Measurements from ENCODE around the gene TASP1.

Gene TASP1

GRCh38 chr20:13402171-13402760, 236.5 kb downstream of the TASP1 start:
- TF ChIP-seq CTCF (IDR thresholded peaks at IDR 0.05; ENCODE audit: insufficient read depth, missing control alignments) = no peak
- no peak for FAIRE-seq
- DNase-seq (ENCODE audit: insufficient read length, low spot score) = no peak

GRCh38 chr20:13401596-13401995, 237.1 kb downstream of the TASP1 start:
- TF ChIP-seq CTCF (IDR thresholded peaks at IDR 0.05; ENCODE audit: insufficient read depth, missing control alignments) = no peak
- no peak for FAIRE-seq
- DNase-seq (ENCODE audit: insufficient read length, low spot score) = no peak

- FAIRE-seq (no peak), DNase-seq (ENCODE audit: insufficient read length, low spot score) (no peak)
- TF ChIP-seq CTCF (IDR thresholded peaks at IDR 0.05; ENCODE audit: insufficient read depth, missing control alignments) = no peak
These were observed 238.3 kb downstream of the TASP1 start for GRCh38 chr20:13400453-13400852.

GRCh38 chr20:13397300-13397724, 241.4 kb downstream of the TASP1 start:
- FAIRE-seq = no peak
- no peak for DNase-seq (ENCODE audit: insufficient read length, low spot score)

GRCh38 chr20:13396826-13397225, 241.9 kb downstream of the TASP1 start:
- no peak for TF ChIP-seq CTCF (IDR thresholded peaks at IDR 0.05; ENCODE audit: insufficient read depth, missing control alignments)
- FAIRE-seq = no peak

More at GRCh38 chr20:13397300-13397724, 241.4 kb downstream of the TASP1 start:
- no peak for TF ChIP-seq CTCF (IDR thresholded peaks at IDR 0.05; ENCODE audit: insufficient read depth, missing control alignments)

GRCh38 chr20:13396022-13396421, 242.7 kb downstream of the TASP1 start:
- no peak for DNase-seq (ENCODE audit: insufficient read length, low spot score)
- TF ChIP-seq CTCF (IDR thresholded peaks at IDR 0.05; ENCODE audit: insufficient read depth, missing control alignments) = no peak
- no peak for FAIRE-seq

More at GRCh38 chr20:13396826-13397225, 241.9 kb downstream of the TASP1 start:
- DNase-seq (ENCODE audit: insufficient read length, low spot score) = no peak

GRCh38 chr20:13395232-13395631, 243.5 kb downstream of the TASP1 start:
- TF ChIP-seq CTCF (IDR thresholded peaks at IDR 0.05; ENCODE audit: insufficient read depth, missing control alignments) = no peak
- DNase-seq (ENCODE audit: insufficient read length, low spot score) (no peak), FAIRE-seq (no peak)

All from D721Med (cell line).